HepG2 (cell line): Measurements from ENCODE around the gene FBLIM1. TPM values are rescaled to one million over a fixed set of nuclear protein-coding genes. Genes with fewer than 3 reads are reported as not detected.

ENCODE experiments used
- ATF6 ChIP-seq: sonication (generic); formaldehyde crosslinking; conservative IDR thresholded peaks from 2 replicates; pipeline ENCODE4 v1.4.0; 2020; ENCODE audit warnings: missing genetic modification reagents
- BCLAF1 ChIP-seq: fragments of 450-650 bp; IDR thresholded peaks from 2 replicates; pipeline ENCODE4 v1.6.1; 2017; ENCODE audit warnings: mild to moderate bottlenecking
- ETV5 ChIP-seq: IDR thresholded peaks from 2 replicates; pipeline ENCODE4 v1.6.1; 2018; ENCODE audit warnings: missing biosample characterization, missing genetic modification reagents, inconsistent platforms, borderline replicate concordance
- GATA4 ChIP-seq: sonication (generic); IDR thresholded peaks from 2 replicates; pipeline ENCODE4 v1.6.1; 2016; ENCODE audit warnings: antibody characterized with exemption, low read depth, borderline replicate concordance
- HOXA3 ChIP-seq: sonication (generic); formaldehyde crosslinking; IDR thresholded peaks from 2 replicates; pipeline ENCODE4 v1.5.0; 2020; ENCODE audit warnings: missing genetic modification reagents
- IKZF1 ChIP-seq: fragments of 450-650 bp; IDR thresholded peaks from 2 replicates; pipeline ENCODE4 v1.7.1; 2016
- IRX3 ChIP-seq: sonication (generic); formaldehyde crosslinking; IDR thresholded peaks from 2 replicates; pipeline ENCODE4 v1.8.1; 2023; ENCODE audit warnings: mild to moderate bottlenecking, low read depth, missing genetic modification reagents, borderline replicate concordance
- NFIB ChIP-seq: sonication (generic); formaldehyde crosslinking; IDR thresholded peaks from 2 replicates; pipeline ENCODE4 v1.9.0; 2021; ENCODE audit warnings: missing genetic modification reagents, mild to moderate bottlenecking, borderline replicate concordance
- POLR2G ChIP-seq: fragments of 200-400 bp; formaldehyde crosslinking; IDR thresholded peaks from 2 replicates; pipeline ENCODE4 v1.6.1; 2018; ENCODE audit warnings: mild to moderate bottlenecking, low read depth, low read length, moderate library complexity
- RFXAP ChIP-seq: sonication (generic); formaldehyde crosslinking; IDR thresholded peaks from 2 replicates; pipeline ENCODE4 v1.4.0; 2020; ENCODE audit warnings: missing genetic modification reagents, borderline replicate concordance
- SATB2 ChIP-seq: sonication (generic); formaldehyde crosslinking; IDR thresholded peaks from 2 replicates; pipeline ENCODE4 v1.5.0; 2020; ENCODE audit warnings: missing genetic modification reagents
- SRF ChIP-seq: IDR thresholded peaks from 2 replicates; pipeline ENCODE4 v1.6.1; 2011; ENCODE audit warnings: mild to moderate bottlenecking, low read depth, low read length, moderate library complexity
- TARDBP ChIP-seq: sonication (generic); formaldehyde crosslinking; IDR thresholded peaks from 2 replicates; pipeline ENCODE4 v1.8.0; 2022; ENCODE audit warnings: mild to moderate bottlenecking, missing genetic modification reagents
- TRAFD1 ChIP-seq: sonication (generic); formaldehyde crosslinking; IDR thresholded peaks from 2 replicates; pipeline ENCODE4 v1.5.1; 2020; ENCODE audit warnings: missing genetic modification reagents, mild to moderate bottlenecking, borderline replicate concordance
- ZNF275 ChIP-seq: sonication (generic); formaldehyde crosslinking; IDR thresholded peaks from 2 replicates; pipeline ENCODE4 v1.8.0; 2022; ENCODE audit warnings: missing genetic modification reagents, mild to moderate bottlenecking, inconsistent platforms, borderline replicate concordance
- ZNF317 ChIP-seq: sonication (generic); formaldehyde crosslinking; IDR thresholded peaks from 2 replicates; pipeline ENCODE4 v1.5.0; 2020; ENCODE audit warnings: mild to moderate bottlenecking, missing genetic modification reagents
- ZNF547 ChIP-seq: sonication (generic); formaldehyde crosslinking; IDR thresholded peaks from 2 replicates; pipeline ENCODE4 v1.5.1; 2020; ENCODE audit warnings: mild to moderate bottlenecking, missing genetic modification reagents
- ZNF557 ChIP-seq: sonication (generic); formaldehyde crosslinking; IDR thresholded peaks from 2 replicates; pipeline ENCODE4 v1.4.0; 2020; ENCODE audit warnings: missing genetic modification reagents
- ZNF660 ChIP-seq: sonication (generic); formaldehyde crosslinking; IDR thresholded peaks from 2 replicates; pipeline ENCODE4 v1.5.1; 2020; ENCODE audit warnings: mild to moderate bottlenecking, low read depth, missing genetic modification reagents, borderline replicate concordance
- ZNF777 ChIP-seq: sonication (generic); formaldehyde crosslinking; IDR thresholded peaks from 2 replicates; pipeline ENCODE4 v1.4.0; 2020; ENCODE audit warnings: missing genetic modification reagents
- ZNF782 ChIP-seq: sonication (generic); formaldehyde crosslinking; IDR thresholded peaks from 2 replicates; pipeline ENCODE4 v1.4.0; 2020; ENCODE audit warnings: missing genetic modification reagents, mild to moderate bottlenecking, borderline replicate concordance
- polyA plus RNA-seq, 8 experiments: library from polyadenylated mRNA; depleted of rRNA in 3 of 8; stranded (reverse) in 7 of 8; unstranded in 1 of 8; fragments of >200 nt; fragmentation: Illumina TruSeq in 4 of 8; extraction: Trizol in 4 of 8; gene quantifications; 2 replicates each; pipeline versions ENCODE4 v1.2.1 to v1.2.3, GENCODE V29; 2011 to 2016; ENCODE audit warnings: low read depth in 4 of 8, missing spikeins in 1 of 8, mixed read lengths in 1 of 8; ENCODE audit not compliant: insufficient read depth in 1 of 8
- total RNA-seq, 5 experiments: library from RNA; depleted of rRNA; stranded (reverse); fragments of >200 nt; fragmentation: Illumina TruSeq; extraction: Trizol; gene quantifications; 2 replicates each; pipeline ENCODE4 v1.2.3, GENCODE V29; 2016; ENCODE audit warnings: low read depth in 1 of 5

The FBLIM1 gene
- total and polyA plus RNA-seq, 2 of the 13 experiments (the other 11 are each of a cell fraction or from before 2014, with no cell fraction given), result 10.6 to 23.0 TPM

GRCh38 chr1:15834406-15835204 is 76.0 kb downstream of the FBLIM1 start (continued):
- TF ChIP-seq ZNF275 (no peak), SATB2 (CRISPR knock-in tag) (no peak), NFIB (CRISPR knock-in tag) (no peak), ETV5 (CRISPR knock-in tag) (peak; percentile 5; the same call in 1 of the 2 replicates), ZNF547 (CRISPR knock-in tag) (peak; percentile 84; the same call in 1 of the 2 replicates), IRX3 (CRISPR knock-in tag) (peak; percentile 90), ZNF782 (CRISPR knock-in tag) (no peak; the same call in 1 of the 2 replicates), RFXAP (peak; percentile 88), ZNF777 (CRISPR knock-in tag) (no peak; the same call in none of the 2 replicates), ZNF660 (CRISPR knock-in tag) (no peak), BCLAF1 (no peak), GATA4 (no peak), ATF6 (CRISPR knock-in tag) (no peak; the same call in 1 of the 2 replicates), ZNF557 (no peak; the same call in 1 of the 2 replicates), IKZF1 (no peak), TRAFD1 (CRISPR knock-in tag) (no peak), POLR2G (peak; percentile 92), SRF (no peak), HOXA3 (CRISPR knock-in tag) (peak; percentile 100), TARDBP (peak; percentile 70), ZNF317 (CRISPR knock-in tag) (0 out of 2 replicates have a peak, but pooled peaks have one; percentile 10)
